HepG2 (cell line): ENCODE measurements around the gene WIZ. TPM values are rescaled to one million over a fixed set of nuclear protein-coding genes. Genes with fewer than 3 reads are reported as not detected.

Source experiments
- ARNTL ChIP-seq: sonication (generic); formaldehyde crosslinking; IDR thresholded peaks from 2 replicates; pipeline ENCODE4 v1.4.0; 2020; ENCODE audit warnings: mild to moderate bottlenecking, missing genetic modification reagents
- CCDC6 ChIP-seq: sonication (generic); formaldehyde crosslinking; IDR thresholded peaks from 2 replicates; pipeline ENCODE4 v1.8.1; 2022; ENCODE audit warnings: mild to moderate bottlenecking, missing genetic modification reagents, moderate library complexity
- FOXK2 ChIP-seq: fragments of 450-650 bp; IDR thresholded peaks from 2 replicates; pipeline ENCODE4 v1.6.1; 2016
- IRF1 ChIP-seq: sonication (generic); formaldehyde crosslinking; IDR thresholded peaks from 2 replicates; pipeline ENCODE4 v1.4.0; 2020; ENCODE audit warnings: low read depth, mild to moderate bottlenecking, missing genetic modification reagents
- IRF9 ChIP-seq: sonication (generic); formaldehyde crosslinking; IDR thresholded peaks from 2 replicates; pipeline ENCODE4 v1.8.0; 2022; ENCODE audit warnings: missing genetic modification reagents, mild to moderate bottlenecking, borderline replicate concordance
- KDM1A ChIP-seq: IDR thresholded peaks from 2 replicates; pipeline ENCODE4 v1.6.1; 2016; ENCODE audit warnings: missing compliant biosample characterization
- LCORL ChIP-seq, 2 experiments: fragments of 450-650 bp in 1 of 2; sonication (generic) in 1 of 2; formaldehyde crosslinking in 1 of 2; IDR thresholded peaks; 2 replicates each; pipeline versions ENCODE4 v1.5.0 to v1.6.1; 2017 to 2020; ENCODE audit warnings: antibody characterized with exemption in 1 of 2, missing genetic modification reagents in 1 of 2
- RFXAP ChIP-seq: sonication (generic); formaldehyde crosslinking; IDR thresholded peaks from 2 replicates; pipeline ENCODE4 v1.4.0; 2020; ENCODE audit warnings: missing genetic modification reagents, borderline replicate concordance
- TAF15 ChIP-seq: fragments of 200-400 bp; formaldehyde crosslinking; IDR thresholded peaks from one replicate; pipeline ENCODE4 v1.6.1; 2018; ENCODE audit warnings: mild to moderate bottlenecking, low read depth, low read length; ENCODE audit not compliant: poor library complexity, severe bottlenecking
- TOPORS ChIP-seq: sonication (generic); formaldehyde crosslinking; IDR thresholded peaks from 2 replicates; pipeline ENCODE4 v1.8.0; 2023; ENCODE audit warnings: mild to moderate bottlenecking, missing genetic modification reagents
- ZFP82 ChIP-seq: sonication (generic); formaldehyde crosslinking; IDR thresholded peaks from 2 replicates; pipeline ENCODE4 v1.5.1; 2020; ENCODE audit warnings: mild to moderate bottlenecking, missing genetic modification reagents, borderline replicate concordance
- ZNF260 ChIP-seq: sonication (generic); formaldehyde crosslinking; IDR thresholded peaks from 2 replicates; pipeline ENCODE4 v1.4.0; 2020; ENCODE audit warnings: missing genetic modification reagents, low read depth, mild to moderate bottlenecking, borderline replicate concordance
- ZNF274 ChIP-seq: sonication (generic); formaldehyde crosslinking; IDR thresholded peaks from 2 replicates; pipeline ENCODE4 v1.5.1; 2020; ENCODE audit warnings: mild to moderate bottlenecking, missing genetic modification reagents
- ZNF777 ChIP-seq: sonication (generic); formaldehyde crosslinking; IDR thresholded peaks from 2 replicates; pipeline ENCODE4 v1.4.0; 2020; ENCODE audit warnings: missing genetic modification reagents
- ZSCAN29 ChIP-seq: sonication (generic); formaldehyde crosslinking; conservative IDR thresholded peaks from 2 replicates; pipeline ENCODE4 v1.4.0; 2020; ENCODE audit warnings: mild to moderate bottlenecking, missing genetic modification reagents
- polyA plus RNA-seq, 8 experiments: library from polyadenylated mRNA; depleted of rRNA in 3 of 8; stranded (reverse) in 7 of 8; unstranded in 1 of 8; fragments of >200 nt; fragmentation: Illumina TruSeq in 4 of 8; extraction: Trizol in 4 of 8; gene quantifications; 2 replicates each; pipeline versions ENCODE4 v1.2.1 to v1.2.3, GENCODE V29; 2011 to 2016; ENCODE audit warnings: low read depth in 4 of 8, missing spikeins in 1 of 8, mixed read lengths in 1 of 8; ENCODE audit not compliant: insufficient read depth in 1 of 8
- total RNA-seq, 5 experiments: library from RNA; depleted of rRNA; stranded (reverse); fragments of >200 nt; fragmentation: Illumina TruSeq; extraction: Trizol; gene quantifications; 2 replicates each; pipeline ENCODE4 v1.2.3, GENCODE V29; 2016; ENCODE audit warnings: low read depth in 1 of 5
- TF ChIP-seq, protein P1 (sequence below), 2 experiments: sonication (generic) in 1 of 2; formaldehyde crosslinking in 1 of 2; IDR thresholded peaks; 2 replicates each; pipeline versions ENCODE4 v1.4.0 to v1.6.1; 2016 to 2020; ENCODE audit warnings: borderline replicate concordance in 1 of 2, low read depth in 1 of 2, mild to moderate bottlenecking in 1 of 2, missing genetic modification reagents in 1 of 2
- TF ChIP-seq, protein P2 (sequence below): sonication (generic); formaldehyde crosslinking; IDR thresholded peaks from 2 replicates; pipeline ENCODE4 v1.5.0; 2020; ENCODE audit warnings: missing genetic modification reagents
- TF ChIP-seq, protein P3 (sequence below): sonication (generic); formaldehyde crosslinking; IDR thresholded peaks from 2 replicates; pipeline ENCODE4 v1.4.0; 2020; ENCODE audit warnings: mild to moderate bottlenecking, missing genetic modification reagents
- TF ChIP-seq, protein P4 (sequence below): sonication (generic); formaldehyde crosslinking; IDR thresholded peaks from 2 replicates; pipeline ENCODE4 v1.8.0; 2022; ENCODE audit warnings: missing genetic modification reagents, mild to moderate bottlenecking, inconsistent platforms, borderline replicate concordance

The WIZ gene
- total and polyA plus RNA-seq, 2 of the 13 experiments (the other 11 are each of a cell fraction or from before 2014, with no cell fraction given) = 4.7 to 4.8 TPM

- TF ChIP-seq RFXAP (no peak), ZFP82 (CRISPR knock-in tag) (no peak), ZNF274 (CRISPR knock-in tag) (no peak), KDM1A (CRISPR knock-in tag) (no peak), TAF15 (no peak), CCDC6 (CRISPR knock-in tag) (no peak), FOXK2 (no peak), ARNTL (no peak), ZNF777 (CRISPR knock-in tag) (no peak), ZNF260 (CRISPR knock-in tag) (no peak), IRF1 (CRISPR knock-in tag) (no peak), ZSCAN29 (CRISPR knock-in tag) (no peak), IRF9 (CRISPR knock-in tag) (no peak), TOPORS (CRISPR knock-in tag) (no peak), LCORL (IDR thresholded peaks at IDR 0.05) (no peak), LCORL (CRISPR knock-in tag; IDR thresholded peaks at IDR 0.05) (no peak)
- TF ChIP-seq, protein P1, sequence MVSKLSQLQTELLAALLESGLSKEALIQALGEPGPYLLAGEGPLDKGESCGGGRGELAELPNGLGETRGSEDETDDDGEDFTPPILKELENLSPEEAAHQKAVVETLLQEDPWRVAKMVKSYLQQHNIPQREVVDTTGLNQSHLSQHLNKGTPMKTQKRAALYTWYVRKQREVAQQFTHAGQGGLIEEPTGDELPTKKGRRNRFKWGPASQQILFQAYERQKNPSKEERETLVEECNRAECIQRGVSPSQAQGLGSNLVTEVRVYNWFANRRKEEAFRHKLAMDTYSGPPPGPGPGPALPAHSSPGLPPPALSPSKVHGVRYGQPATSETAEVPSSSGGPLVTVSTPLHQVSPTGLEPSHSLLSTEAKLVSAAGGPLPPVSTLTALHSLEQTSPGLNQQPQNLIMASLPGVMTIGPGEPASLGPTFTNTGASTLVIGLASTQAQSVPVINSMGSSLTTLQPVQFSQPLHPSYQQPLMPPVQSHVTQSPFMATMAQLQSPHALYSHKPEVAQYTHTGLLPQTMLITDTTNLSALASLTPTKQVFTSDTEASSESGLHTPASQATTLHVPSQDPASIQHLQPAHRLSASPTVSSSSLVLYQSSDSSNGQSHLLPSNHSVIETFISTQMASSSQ (IDR thresholded peaks at IDR 0.05; ENCODE audit: low read depth) = no peak
- TF ChIP-seq, protein P1 (CRISPR knock-in tag; IDR thresholded peaks at IDR 0.05; ENCODE audit: borderline replicate concordance) = no peak
- TF ChIP-seq, protein P2, sequence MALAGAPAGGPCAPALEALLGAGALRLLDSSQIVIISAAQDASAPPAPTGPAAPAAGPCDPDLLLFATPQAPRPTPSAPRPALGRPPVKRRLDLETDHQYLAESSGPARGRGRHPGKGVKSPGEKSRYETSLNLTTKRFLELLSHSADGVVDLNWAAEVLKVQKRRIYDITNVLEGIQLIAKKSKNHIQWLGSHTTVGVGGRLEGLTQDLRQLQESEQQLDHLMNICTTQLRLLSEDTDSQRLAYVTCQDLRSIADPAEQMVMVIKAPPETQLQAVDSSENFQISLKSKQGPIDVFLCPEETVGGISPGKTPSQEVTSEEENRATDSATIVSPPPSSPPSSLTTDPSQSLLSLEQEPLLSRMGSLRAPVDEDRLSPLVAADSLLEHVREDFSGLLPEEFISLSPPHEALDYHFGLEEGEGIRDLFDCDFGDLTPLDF (CRISPR knock-in tag) = no peak
- TF ChIP-seq, protein P3, sequence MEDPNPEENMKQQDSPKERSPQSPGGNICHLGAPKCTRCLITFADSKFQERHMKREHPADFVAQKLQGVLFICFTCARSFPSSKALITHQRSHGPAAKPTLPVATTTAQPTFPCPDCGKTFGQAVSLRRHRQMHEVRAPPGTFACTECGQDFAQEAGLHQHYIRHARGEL (CRISPR knock-in tag) = no peak
- TF ChIP-seq, protein P4, sequence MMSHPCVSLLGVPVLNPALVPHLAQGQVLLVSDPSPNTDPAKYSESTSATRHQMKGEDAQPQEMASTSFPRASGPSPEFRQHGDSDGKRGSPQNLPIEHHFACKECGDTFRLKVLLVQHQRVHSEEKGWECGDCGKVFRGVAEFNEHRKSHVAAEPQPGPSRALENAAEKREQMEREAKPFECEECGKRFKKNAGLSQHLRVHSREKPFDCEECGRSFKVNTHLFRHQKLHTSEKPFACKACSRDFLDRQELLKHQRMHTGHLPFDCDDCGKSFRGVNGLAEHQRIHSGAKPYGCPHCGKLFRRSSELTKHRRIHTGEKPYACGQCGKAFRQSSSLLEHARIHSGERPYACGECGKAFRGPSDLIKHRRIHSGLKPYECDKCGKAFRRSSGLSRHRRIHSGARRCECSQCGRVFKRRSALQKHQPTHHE (CRISPR knock-in tag) = no peak
Measured at GRCh38 chr19:15449620-15450527, at the start of gene WIZ (continued).
